ENCODE measurements around the gene BRINP1. TPM values are rescaled to one million over a fixed set of nuclear protein-coding genes. Genes with fewer than 3 reads are reported as not detected.

The BRINP1 gene
- polyA plus RNA-seq, 3 donors = not detected

- Mint-ChIP-seq H3K27ac (no peak overlapping the region), H3K9me3 (peaks cover 0 to 1% (median 0%) of the 10 kb centered on the region in 7 donors)
Measured at GRCh38 chr9:119313846-119314245, 55.4 kb downstream of the BRINP1 start.

GRCh38 chr9:119310741-119311140 is 58.5 kb downstream of the BRINP1 start:
- no peak for TF ChIP-seq CTCF (IDR thresholded peaks at IDR 0.05)
- intact Hi-C loops (cut with micrococcal nuclease) = no loop called here
- Mint-ChIP-seq H3K4me1 (no peaks in the 10 kb centered on the region), H3K27ac (no peak overlapping the region), H3K9me3 (peaks cover 0 to 4% (median 0%) of the 10 kb centered on the region in 7 donors), H3K36me3 (no peaks in the 10 kb centered on the region), H3K27me3 (ENCODE audit: low read depth in 3 of 3) (no peaks in the 10 kb centered on the region), H3K4me3 (no peak overlapping the region)
- Histone ChIP-seq H3K9ac (ENCODE audit: insufficient read depth, low read length, poor library complexity, severe bottlenecking) (no peak overlapping the region), H3K9me3 (replicated peaks in 1 of 2; ENCODE audit: control insufficient read depth in 1 of 2, insufficient read depth in 1 of 2, low read length in 2 of 2) (no peaks in the 10 kb centered on the region), H3K4me2 (replicated peaks; ENCODE audit: extremely low read depth, low read length, poor library complexity, severe bottlenecking) (no peak overlapping the region), H3K27me3 (ENCODE audit: control insufficient read depth in 2 of 2, insufficient read depth in 2 of 2, low read length in 2 of 2) (no peaks in the 10 kb centered on the region), H3K36me3 (replicated peaks in 1 of 2; ENCODE audit: control insufficient read depth in 1 of 2, insufficient read depth in 2 of 2, low read length in 2 of 2) (no peaks in the 10 kb centered on the region), H3K4me3 (replicated peaks in 1 of 3; ENCODE audit: low read depth in 2 of 3, low read length in 3 of 3) (no peak overlapping the region), H3K79me2 (ENCODE audit: insufficient read depth, low read length) (no peaks in the 10 kb centered on the region), H2AFZ (ENCODE audit: insufficient read depth, low read depth, low read length, poor library complexity, severe bottlenecking) (no peak overlapping the region), H4K20me1 (ENCODE audit: insufficient read depth, low read length) (no peaks in the 10 kb centered on the region), H3K4me1 (ENCODE audit: control insufficient read depth in 1 of 2, insufficient read depth in 2 of 2, low read length in 2 of 2) (no peaks in the 10 kb centered on the region), H3K27ac (ENCODE audit: low read depth in 1 of 2, low read length in 2 of 2) (no peak overlapping the region)
- no peak for DNase-seq
- WGBS (ENCODE audit: insufficient coverage) = 17% methylated on average over 3 of the region's 5 CpGs

More at GRCh38 chr9:119313846-119314245, 55.4 kb downstream of the BRINP1 start:
- no peak for DNase-seq
- Histone ChIP-seq H3K4me3 (replicated peaks in 1 of 3; ENCODE audit: low read depth in 2 of 3, low read length in 3 of 3) (no peak overlapping the region), H3K4me2 (replicated peaks; ENCODE audit: extremely low read depth, low read length, poor library complexity, severe bottlenecking) (no peak overlapping the region), H3K27ac (ENCODE audit: low read depth in 1 of 2, low read length in 2 of 2) (no peak overlapping the region), H3K79me2 (ENCODE audit: insufficient read depth, low read length) (no peaks in the 10 kb centered on the region), H3K27me3 (ENCODE audit: control insufficient read depth in 2 of 2, insufficient read depth in 2 of 2, low read length in 2 of 2) (no peaks in the 10 kb centered on the region), H3K4me1 (ENCODE audit: control insufficient read depth in 1 of 2, insufficient read depth in 2 of 2, low read length in 2 of 2) (no peaks in the 10 kb centered on the region), H4K20me1 (ENCODE audit: insufficient read depth, low read length) (no peaks in the 10 kb centered on the region), H3K36me3 (replicated peaks in 1 of 2; ENCODE audit: control insufficient read depth in 1 of 2, insufficient read depth in 2 of 2, low read length in 2 of 2) (no peaks in the 10 kb centered on the region), H3K9me3 (replicated peaks in 1 of 2; ENCODE audit: control insufficient read depth in 1 of 2, insufficient read depth in 1 of 2, low read length in 2 of 2) (no peaks in the 10 kb centered on the region), H3K9ac (ENCODE audit: insufficient read depth, low read length, poor library complexity, severe bottlenecking) (no peak overlapping the region), H2AFZ (ENCODE audit: insufficient read depth, low read depth, low read length, poor library complexity, severe bottlenecking) (no peak overlapping the region)
- no peak overlapping the region for H3K4me3 Mint-ChIP-seq
- intact Hi-C loops (cut with micrococcal nuclease) = no loop called here
- no peaks in the 10 kb centered on the region for H3K36me3 Mint-ChIP-seq
- H3K4me1 Mint-ChIP-seq = no peaks in the 10 kb centered on the region
- TF ChIP-seq CTCF (IDR thresholded peaks at IDR 0.05) = no peak
- H3K27me3 Mint-ChIP-seq (ENCODE audit: low read depth in 3 of 3) = peaks cover 0 to 2% (median 0%) of the 10 kb centered on the region in 3 donors
- 90% methylated on average over 4 of the region's 4 CpGs for WGBS (ENCODE audit: insufficient coverage)

Measured in CD14-positive monocyte (primary cell).